ENCODE measurements around the gene ERBB4.

Gene ERBB4

GRCh38 chr2:211836409-211836808 is 702.2 kb downstream of the ERBB4 start:
- no peak for DNase-seq (ENCODE audit: low read depth in 2 of 2)

DNA sequence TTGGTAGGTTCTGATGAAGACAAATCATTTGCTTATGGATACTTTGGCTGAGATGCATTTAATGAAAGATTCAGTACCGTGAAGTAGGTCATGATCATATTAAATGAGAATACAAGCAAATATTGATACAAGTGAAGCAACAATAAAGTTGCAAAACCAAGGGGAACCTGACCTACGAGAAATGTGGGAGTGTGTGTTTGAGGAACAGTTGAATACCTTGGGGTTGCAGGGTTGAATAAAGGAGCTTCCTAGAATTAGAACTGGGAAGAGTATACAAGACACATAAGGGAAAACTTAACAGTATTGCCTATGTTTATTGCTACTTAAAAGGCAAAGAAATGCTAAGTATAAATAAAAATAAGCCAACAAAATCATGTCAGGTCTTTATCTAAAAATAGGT is 702.9 kb downstream of the ERBB4 start:
- DNase-seq (ENCODE audit: low read depth in 2 of 2): no peak

- DNase-seq (ENCODE audit: low read depth in 2 of 2): no peak
Measured at GRCh38 chr2:211833582-211834279, 704.9 kb downstream of the ERBB4 start.

GRCh38 chr2:211829725-211830124 is 708.9 kb downstream of the ERBB4 start:
- DNase-seq (ENCODE audit: low read depth in 2 of 2): no peak

- DNase-seq (ENCODE audit: low read depth in 2 of 2): no peak
Measured at GRCh38 chr2:211823886-211824479, 714.6 kb downstream of the ERBB4 start.

DNA sequence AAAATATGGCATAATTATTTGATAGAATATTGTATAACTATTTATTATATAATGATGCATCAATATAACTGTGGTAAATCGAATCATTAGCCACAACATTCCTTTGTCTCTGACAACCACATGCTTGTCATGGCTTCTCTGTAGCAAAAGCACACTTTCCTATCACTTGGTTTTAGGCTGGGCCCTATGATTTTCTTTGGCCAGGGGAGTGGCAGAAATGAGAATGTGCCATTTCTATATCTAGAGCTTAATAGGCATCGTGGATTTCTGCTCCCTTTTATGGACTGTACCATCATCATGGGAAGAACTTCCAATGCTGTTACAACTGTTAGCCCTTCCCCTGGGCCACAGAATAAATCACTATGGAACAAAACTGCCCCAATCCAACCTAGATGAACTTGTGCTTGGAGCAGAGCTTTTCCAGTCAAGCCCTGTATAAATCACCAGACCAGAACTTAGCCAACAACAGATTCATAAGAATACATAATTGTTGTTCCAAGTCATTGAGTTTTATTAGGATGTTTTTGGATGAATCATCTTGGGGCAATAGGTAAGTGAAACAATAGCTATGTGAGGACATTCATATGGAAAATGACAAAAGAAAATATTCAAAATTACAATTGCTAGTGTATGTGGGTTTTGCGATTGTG is 715.8 kb downstream of the ERBB4 start:
- DNase-seq (ENCODE audit: low read depth in 2 of 2): no peak

- DNase-seq (ENCODE audit: low read depth in 2 of 2): no peak
Measured at GRCh38 chr2:211816754-211817153, 721.8 kb downstream of the ERBB4 start.

GRCh38 chr2:211812587-211812986 is 726.0 kb downstream of the ERBB4 start:
- DNase-seq (ENCODE audit: low read depth in 2 of 2): no peak

GRCh38 chr2:211802666-211803065 is 735.9 kb downstream of the ERBB4 start:
- DNase-seq (ENCODE audit: low read depth in 2 of 2): no peak

- no peak for DNase-seq (ENCODE audit: low read depth in 2 of 2)
Measured at GRCh38 chr2:211800001-211800400, 738.6 kb downstream of the ERBB4 start.

DNA sequence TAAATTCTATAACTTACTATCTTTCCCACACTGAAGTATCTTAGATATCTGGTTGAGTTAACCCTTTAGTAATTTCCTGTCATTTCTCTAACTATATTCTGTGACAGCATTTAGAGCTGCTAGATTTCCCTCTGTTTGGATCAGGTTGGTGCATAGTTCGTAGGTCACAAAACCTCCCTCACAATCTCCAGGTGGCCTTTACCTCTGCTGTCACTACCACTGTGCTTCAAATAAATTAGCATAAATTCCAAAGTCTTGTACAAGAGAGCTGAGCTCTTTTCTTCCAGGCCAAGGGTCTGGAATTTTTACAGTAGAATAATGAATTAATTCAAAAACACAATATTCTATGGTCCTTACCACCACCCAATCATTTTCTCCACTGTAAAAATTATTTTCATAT is 739.7 kb downstream of the ERBB4 start:
- no peak for DNase-seq (ENCODE audit: low read depth in 2 of 2)

GRCh38 chr2:211793690-211794089 is 744.9 kb downstream of the ERBB4 start:
- DNase-seq (ENCODE audit: low read depth in 2 of 2): no peak

GRCh38 chr2:211789982-211790381 is 748.6 kb downstream of the ERBB4 start:
- DNase-seq (ENCODE audit: low read depth in 2 of 2): no peak

DNA sequence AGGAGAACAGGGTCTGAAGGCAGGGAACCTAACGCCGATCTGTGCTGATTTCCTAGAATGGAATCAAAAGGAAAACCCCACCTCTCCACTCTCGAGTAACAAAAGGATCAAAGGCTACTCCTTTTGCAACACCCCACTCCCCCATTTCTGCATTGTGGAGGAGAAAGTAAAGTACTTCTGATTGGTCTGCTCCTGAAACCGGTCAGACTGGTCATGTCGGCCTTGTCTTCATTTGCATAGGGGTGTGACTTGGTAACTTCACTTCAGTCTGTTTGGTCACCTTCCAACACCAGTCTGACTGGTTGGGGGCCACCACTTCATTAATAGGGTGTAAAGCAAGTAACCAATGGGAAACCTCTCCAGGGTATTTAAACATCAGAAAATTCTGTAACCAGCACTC is 771.9 kb downstream of the ERBB4 start:
- no peak for DNase-seq (ENCODE audit: low read depth in 2 of 2)

DNA sequence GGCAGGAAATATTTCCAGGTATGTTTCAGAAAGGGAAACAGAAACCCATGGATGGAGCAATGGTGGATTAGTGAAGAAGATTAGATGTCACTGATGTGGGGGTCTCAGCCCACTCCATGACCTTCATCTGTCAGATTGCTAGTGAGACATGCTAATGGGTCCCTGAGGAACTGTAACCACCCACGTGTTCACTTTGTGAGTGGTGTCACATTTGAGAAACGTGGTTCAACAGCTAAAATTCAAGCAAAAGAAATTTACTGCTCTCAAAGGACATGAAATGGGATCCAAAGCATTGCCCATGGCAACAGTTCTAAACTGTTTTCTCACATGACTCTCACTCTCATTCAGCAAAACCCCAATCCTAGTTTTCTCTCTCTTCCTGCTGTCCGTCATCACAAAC is 776.1 kb downstream of the ERBB4 start:
- DNase-seq (ENCODE audit: low read depth in 2 of 2): no peak

GRCh38 chr2:211760103-211760502 is 778.5 kb downstream of the ERBB4 start:
- no peak for DNase-seq (ENCODE audit: low read depth in 2 of 2)

DNA sequence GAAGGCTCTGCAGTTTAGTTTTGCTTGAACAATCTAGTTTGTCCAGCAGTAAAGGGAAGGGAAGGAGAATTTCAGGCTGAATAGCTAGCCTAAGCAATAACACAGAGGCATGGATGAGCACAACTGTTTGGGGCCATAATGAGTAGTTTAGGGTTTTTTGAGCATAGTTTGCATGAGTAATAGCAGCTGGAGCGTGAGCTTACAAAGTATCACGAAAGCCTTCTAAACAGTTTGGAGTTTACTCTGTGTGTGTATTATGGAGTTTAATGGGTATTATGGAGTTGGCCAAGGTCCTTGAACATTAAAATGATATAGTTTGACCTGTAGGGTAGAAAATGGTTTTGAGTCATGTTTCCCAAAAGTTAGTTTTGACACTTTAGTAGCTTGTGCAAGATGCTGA is 782.3 kb downstream of the ERBB4 start:
- DNase-seq (ENCODE audit: low read depth in 2 of 2): no peak

DNA sequence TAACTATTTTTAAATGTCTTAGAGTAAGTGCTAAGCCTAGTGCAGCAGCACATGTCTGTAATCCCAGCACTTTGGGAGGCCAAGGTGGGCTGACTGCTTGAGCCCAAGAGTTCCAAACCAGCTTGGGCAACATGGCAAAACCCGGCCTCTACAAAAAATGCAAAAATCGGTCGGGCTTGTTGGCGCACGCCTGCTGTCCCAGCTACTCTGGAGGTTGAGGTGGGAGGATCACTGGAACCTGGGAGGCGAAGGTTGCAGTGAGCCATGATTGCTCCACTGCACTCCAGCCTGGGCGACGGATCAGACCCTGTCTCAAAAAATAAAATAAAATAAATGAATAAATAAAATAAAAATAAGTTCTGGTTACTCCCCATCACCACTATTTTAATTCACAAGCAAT is 783.4 kb downstream of the ERBB4 start:
- DNase-seq (ENCODE audit: low read depth in 2 of 2): no peak

DNA sequence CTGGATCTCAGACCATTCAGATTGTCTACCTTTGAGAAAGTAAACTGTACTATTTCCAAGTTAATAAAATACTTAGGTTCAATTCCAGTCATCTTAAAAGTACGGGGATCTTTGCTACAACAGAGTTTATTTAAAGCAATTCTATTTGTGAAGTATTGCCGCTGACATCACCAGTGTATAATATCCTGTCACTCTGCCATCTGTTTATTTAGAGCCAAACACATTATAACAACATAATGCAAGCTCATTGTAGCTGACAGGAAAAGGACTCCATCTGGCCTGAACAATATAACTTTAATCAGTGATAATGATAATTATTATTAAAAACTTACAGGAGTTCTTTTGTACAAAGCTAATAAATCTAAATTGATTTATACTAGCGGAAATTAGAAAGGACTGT is 786.8 kb downstream of the ERBB4 start:
- DNase-seq (ENCODE audit: low read depth in 2 of 2): no peak

- no peak for DNase-seq (ENCODE audit: low read depth in 2 of 2)
Measured at GRCh38 chr2:211748339-211748738, 790.3 kb downstream of the ERBB4 start.

DNA sequence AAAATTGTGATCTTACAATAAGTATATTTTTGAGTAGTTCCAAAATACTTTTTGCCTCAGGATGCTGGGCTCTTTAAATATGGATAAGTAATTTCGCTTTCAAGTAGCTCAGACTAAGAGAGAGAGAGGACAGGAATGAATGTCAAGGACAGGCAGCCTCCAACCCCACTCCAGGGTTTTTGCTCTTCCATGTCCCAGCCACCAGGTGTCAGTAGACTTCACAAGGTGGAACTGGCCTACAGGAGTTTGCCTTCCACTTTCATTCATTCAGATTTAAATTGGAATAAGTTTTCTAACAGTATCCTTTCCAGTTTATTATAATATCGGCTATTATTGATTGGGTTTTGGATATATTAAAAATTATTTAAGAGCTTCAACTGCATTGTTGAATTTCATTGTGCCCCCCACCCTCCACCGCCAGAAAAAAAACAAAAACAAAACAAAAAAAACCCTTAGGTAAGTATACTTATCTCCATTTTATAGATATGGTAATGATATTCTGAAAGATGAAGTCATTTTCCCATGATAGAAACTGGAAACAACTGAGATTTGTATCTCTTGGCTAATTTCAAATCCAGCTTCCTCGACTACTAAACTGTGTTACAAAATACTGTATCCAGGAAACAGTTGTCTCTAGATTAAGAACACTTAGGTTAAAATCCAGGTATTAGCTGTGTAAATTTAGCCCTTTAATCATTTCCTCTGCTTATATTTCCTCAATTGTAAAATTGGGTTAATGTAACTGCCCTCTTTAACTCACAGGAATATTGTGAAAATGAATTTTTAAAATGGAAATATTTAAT is 793.1 kb downstream of the ERBB4 start:
- no peak for DNase-seq (ENCODE audit: low read depth in 2 of 2)

DNA sequence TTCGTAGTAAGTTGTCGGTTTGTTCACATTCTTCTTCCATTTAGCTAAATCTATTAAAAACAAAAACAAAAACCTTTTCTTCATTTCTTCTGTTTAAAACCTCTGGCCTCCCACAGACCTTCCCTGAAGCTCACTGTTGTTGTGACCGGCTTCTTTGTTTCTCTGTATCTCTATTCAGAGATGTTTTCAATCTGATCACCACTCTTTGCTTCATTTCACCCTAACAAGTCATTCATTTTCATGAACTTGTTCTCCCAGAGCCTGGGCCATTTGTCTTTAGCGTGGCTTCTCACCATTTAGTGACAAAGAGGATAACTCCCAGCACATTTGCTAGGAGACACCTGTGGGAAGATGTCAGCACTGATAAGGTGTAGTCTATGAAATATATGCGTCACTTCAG is 794.2 kb downstream of the ERBB4 start:
- DNase-seq (ENCODE audit: low read depth in 2 of 2): no peak

GRCh38 chr2:211741966-211742365 is 796.6 kb downstream of the ERBB4 start:
- no peak for DNase-seq (ENCODE audit: low read depth in 2 of 2)

Measured in stimulated activated CD8-positive, alpha-beta memory T cell treated with anti-CD3 and anti-CD28 coated beads, Interleukin-2, amount 100 ng/mL, for 1 hour (primary cell).